ENCODE results near the gene UPK3A.

UPK3A gene

DNA sequence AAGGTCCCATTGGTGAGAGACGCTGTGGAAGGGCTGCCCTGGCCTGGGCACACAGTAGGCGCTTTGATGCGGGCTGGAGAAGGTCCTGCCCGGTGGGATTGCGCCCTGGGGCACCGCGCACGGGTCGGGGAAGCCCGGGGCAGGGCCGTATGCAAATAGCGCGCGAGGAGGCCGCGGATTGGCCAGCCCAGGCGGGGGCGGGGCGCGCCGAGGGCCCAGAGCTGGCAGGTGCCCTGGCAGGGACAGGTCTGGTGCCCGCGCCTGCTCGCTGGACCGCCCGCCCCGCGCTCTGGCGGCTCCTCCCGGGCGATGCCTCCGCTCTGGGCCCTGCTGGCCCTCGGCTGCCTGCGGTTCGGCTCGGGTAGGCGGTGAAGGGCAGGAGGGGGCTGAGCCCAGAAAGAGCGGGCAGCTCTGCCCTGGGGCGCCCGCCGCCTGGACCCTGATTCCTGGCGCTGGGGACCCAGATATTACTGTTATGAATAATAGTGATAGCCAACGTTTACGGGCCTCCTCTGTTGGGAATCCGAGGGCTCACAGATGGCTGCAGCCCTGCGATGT lies at the start of gene UPK3A:
Gene UPK3A (plus strand): TSS at position 245 of the 558 bp plus-strand sequence. CDS start 65 bp downstream, at position 310.
- TF ChIP-seq CTCF (conservative IDR thresholded peaks at IDR 0.05; ENCODE audit: low read depth, low read length), result no peak
- H3K79me2 ChIP-seq (ENCODE audit: insufficient read depth, low read depth), result no peaks in the 10 kb centered on the region
- H2AFZ ChIP-seq (ENCODE audit: low read depth), result no peak within 1 kb of the TSS
- H3K9ac ChIP-seq, result no peak within 1 kb of the TSS
- H3K27me3 ChIP-seq (ENCODE audit: insufficient read depth, low read depth), result peaks cover 27% of the 10 kb centered on the region
- no peaks in the 10 kb centered on the region for H3K4me1 ChIP-seq (ENCODE audit: low read depth, poor library complexity, severe bottlenecking)
- H3K27ac ChIP-seq, result no peak within 1 kb of the TSS
- H3K36me3 ChIP-seq (ENCODE audit: insufficient read depth), result no peaks in the 10 kb centered on the region
- no peak within 1 kb of the TSS for H3K4me3 ChIP-seq (IDR thresholded peaks at IDR 0.05; ENCODE audit: insufficient read depth, low read depth, low read length)
- H3K4me2 ChIP-seq, result no peak within 1 kb of the TSS
- no peaks in the 10 kb centered on the region for H4K20me1 ChIP-seq (ENCODE audit: insufficient read depth)

DNA sequence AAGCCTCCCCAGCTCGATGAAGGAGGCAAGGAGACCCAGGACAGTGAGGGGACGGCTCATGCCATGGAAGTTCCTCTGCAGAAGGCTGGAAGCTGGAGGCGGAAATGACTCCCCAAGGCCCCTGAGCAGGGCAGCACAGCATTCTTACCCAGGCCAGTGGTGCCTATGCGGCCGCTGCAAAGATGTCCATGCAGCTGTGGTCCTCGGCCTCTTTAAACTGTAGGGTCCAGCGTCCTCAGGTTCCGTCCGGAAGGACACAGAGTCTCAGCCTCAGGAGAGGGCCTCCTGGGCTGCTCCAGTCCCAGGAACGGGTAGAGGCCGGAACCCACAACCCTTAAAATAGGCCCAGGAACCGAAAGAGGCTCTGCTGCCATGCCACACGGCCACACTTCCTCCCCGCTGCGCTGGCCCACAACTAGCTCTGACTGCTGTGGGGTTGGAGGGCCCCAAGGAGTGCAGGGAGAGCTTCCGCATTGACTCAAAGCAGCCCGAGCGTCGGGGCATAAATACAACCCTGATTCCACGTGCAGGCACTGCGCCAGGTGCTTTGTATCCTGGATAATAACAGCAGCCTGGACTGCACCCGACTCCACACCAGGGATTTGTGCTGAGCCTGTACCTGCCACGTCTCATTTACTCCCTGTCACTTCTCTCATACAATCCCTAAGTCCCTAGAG lies 49.5 kb upstream of the UPK3A start:
- Histone ChIP-seq H3K27me3 (ENCODE audit: insufficient read depth, low read depth) (no peaks in the 10 kb centered on the region), H3K27ac (peak overlapping the region; percentile 67), H3K36me3 (ENCODE audit: insufficient read depth) (no peaks in the 10 kb centered on the region), H3K4me2 (peak overlapping the region; percentile 58), H2AFZ (ENCODE audit: low read depth) (peak overlapping the region; percentile 44; the same call in 1 of the 2 replicates), H3K9ac (peak overlapping the region; percentile 42), H4K20me1 (ENCODE audit: insufficient read depth) (no peaks in the 10 kb centered on the region), H3K79me2 (ENCODE audit: insufficient read depth, low read depth) (no peaks in the 10 kb centered on the region), H3K4me3 (IDR thresholded peaks at IDR 0.05; ENCODE audit: insufficient read depth, low read depth, low read length) (no peak overlapping the region), H3K4me1 (ENCODE audit: low read depth, poor library complexity, severe bottlenecking) (peaks cover 35% of the 10 kb centered on the region)
- TF ChIP-seq CTCF (conservative IDR thresholded peaks at IDR 0.05; ENCODE audit: low read depth, low read length), result no peak

- no peak for TF ChIP-seq CTCF (conservative IDR thresholded peaks at IDR 0.05; ENCODE audit: low read depth, low read length)
- Histone ChIP-seq H2AFZ (ENCODE audit: low read depth) (peak overlapping the region; percentile 44; the same call in 1 of the 2 replicates), H3K79me2 (ENCODE audit: insufficient read depth, low read depth) (no peaks in the 10 kb centered on the region), H3K27me3 (ENCODE audit: insufficient read depth, low read depth) (no peaks in the 10 kb centered on the region), H3K36me3 (ENCODE audit: insufficient read depth) (no peaks in the 10 kb centered on the region), H4K20me1 (ENCODE audit: insufficient read depth) (no peaks in the 10 kb centered on the region), H3K4me3 (IDR thresholded peaks at IDR 0.05; ENCODE audit: insufficient read depth, low read depth, low read length) (no peak overlapping the region), H3K4me2 (peak overlapping the region; percentile 58), H3K9ac (peak overlapping the region; percentile 42; the same call in 1 of the 2 replicates), H3K27ac (peak overlapping the region; percentile 67), H3K4me1 (ENCODE audit: low read depth, poor library complexity, severe bottlenecking) (peaks cover 35% of the 10 kb centered on the region)
Observed at GRCh38 chr22:45235851-45236342, 48.9 kb upstream of the UPK3A start.

GRCh38 chr22:45237065-45237990 lies 47.4 kb upstream of the UPK3A start:
- no peak overlapping the region for H2AFZ ChIP-seq (ENCODE audit: low read depth)
- H3K4me3 ChIP-seq (IDR thresholded peaks at IDR 0.05; ENCODE audit: insufficient read depth, low read depth, low read length), result no peak overlapping the region
- H3K4me1 ChIP-seq (ENCODE audit: low read depth, poor library complexity, severe bottlenecking), result peaks cover 45% of the 10 kb centered on the region
- H3K36me3 ChIP-seq (ENCODE audit: insufficient read depth), result no peaks in the 10 kb centered on the region
- H3K9ac ChIP-seq, result no peak overlapping the region
- no peak overlapping the region for H3K27ac ChIP-seq
- no peaks in the 10 kb centered on the region for H4K20me1 ChIP-seq (ENCODE audit: insufficient read depth)
- H3K4me2 ChIP-seq, result no peak overlapping the region
- H3K27me3 ChIP-seq (ENCODE audit: insufficient read depth, low read depth), result no peaks in the 10 kb centered on the region
- TF ChIP-seq CTCF (conservative IDR thresholded peaks at IDR 0.05; ENCODE audit: low read depth, low read length), result no peak
- H3K79me2 ChIP-seq (ENCODE audit: insufficient read depth, low read depth), result no peaks in the 10 kb centered on the region
